BLaER1 treated with 17β-estradiol and CSF1 and Interleukin-3, amounts not matched to agents 10 nM and 100 nM (cell line): ENCODE data around the gene KL.

Source experiments
- H3K27ac ChIP-seq, 11 experiments: shearing (Covaris generic); formaldehyde crosslinking; 2 replicates each; pipeline ENCODE4 v1.8.1; 2022
- H3K27me3 ChIP-seq, 11 experiments: shearing (Covaris generic); formaldehyde crosslinking; 2 replicates each; pipeline ENCODE4 v1.8.1; 2022
- H3K36me3 ChIP-seq, 11 experiments: shearing (Covaris generic); formaldehyde crosslinking; 2 replicates each; pipeline ENCODE4 v1.8.1; 2022
- H3K4me1 ChIP-seq, 10 experiments: shearing (Covaris generic); formaldehyde crosslinking; 2 replicates each; pipeline ENCODE4 v1.8.1; 2022
- H3K4me2 ChIP-seq, 11 experiments: shearing (Covaris generic); formaldehyde crosslinking; 2 replicates each; pipeline ENCODE4 v1.8.1; 2022
- H3K4me3 ChIP-seq, 10 experiments: shearing (Covaris generic); formaldehyde crosslinking; 2 replicates each; pipeline ENCODE4 v1.8.1; 2022
- H3K9ac ChIP-seq, 11 experiments: shearing (Covaris generic); formaldehyde crosslinking; 2 replicates each; pipeline ENCODE4 v1.8.1; 2022
- H3K9me3 ChIP-seq, 11 experiments: shearing (Covaris generic); formaldehyde crosslinking; replicated peaks in 1 of 11; 2 replicates each; pipeline ENCODE4 v1.8.1; 2022
- H4K20me1 ChIP-seq, 11 experiments: shearing (Covaris generic); formaldehyde crosslinking; 2 replicates each; pipeline ENCODE4 v1.8.1; 2022
- Cebpa-rat ChIP-seq, 11 experiments: shearing (Covaris generic); IDR thresholded peaks; 2 replicates each; pipeline ENCODE4 v1.8.1; 2022

KL gene

GRCh38 chr13:33040090-33040489, 23.9 kb downstream of the KL start:
- Histone ChIP-seq H4K20me1 (no peaks in the 10 kb centered on the region), H3K36me3 (no peaks in the 10 kb centered on the region), H3K4me2 (peak overlapping the region in 1 of 11 experiments; percentile 20; a peak in 1 of 22 replicates), H3K27me3 (no peaks in the 10 kb centered on the region), H3K4me3 (no peak overlapping the region), H3K4me1 (peaks cover 0 to 7% (median 0%) of the 10 kb centered on the region in 10 experiments; a peak in 4 of 20 replicates), H3K9ac (no peak overlapping the region), H3K27ac (no peak overlapping the region; a peak in 1 of 22 replicates), H3K9me3 (peaks cover 0 to 7% (median 0%) of the 10 kb centered on the region in 11 experiments; a peak in 2 of 22 replicates)
- TF ChIP-seq Cebpa-rat (IDR thresholded peaks at IDR 0.05), result no peak

- Histone ChIP-seq H3K9me3 (no peaks in the 10 kb centered on the region), H3K36me3 (no peaks in the 10 kb centered on the region), H3K4me3 (no peak overlapping the region), H3K27me3 (no peaks in the 10 kb centered on the region), H3K9ac (no peak overlapping the region), H3K27ac (no peak overlapping the region), H3K4me2 (no peak overlapping the region), H3K4me1 (no peaks in the 10 kb centered on the region), H4K20me1 (no peaks in the 10 kb centered on the region)
- TF ChIP-seq Cebpa-rat (IDR thresholded peaks at IDR 0.05), result no peak
These were observed 29.8 kb downstream of the KL start for GRCh38 chr13:33045851-33046592.

GRCh38 chr13:33050161-33050560, 33.9 kb downstream of the KL start:
- Histone ChIP-seq H4K20me1 (no peaks in the 10 kb centered on the region), H3K9me3 (no peaks in the 10 kb centered on the region), H3K4me3 (no peak overlapping the region), H3K36me3 (no peaks in the 10 kb centered on the region), H3K9ac (no peak overlapping the region), H3K4me1 (no peaks in the 10 kb centered on the region), H3K27ac (no peak overlapping the region), H3K4me2 (no peak overlapping the region), H3K27me3 (no peaks in the 10 kb centered on the region)
- TF ChIP-seq Cebpa-rat (IDR thresholded peaks at IDR 0.05), result no peak

GRCh38 chr13:33051632-33052031, 35.4 kb downstream of the KL start:
- H3K9me3 ChIP-seq, result no peaks in the 10 kb centered on the region
- no peak overlapping the region for H3K4me2 ChIP-seq
- H3K27ac ChIP-seq, result no peak overlapping the region
- no peaks in the 10 kb centered on the region for H4K20me1 ChIP-seq
- H3K36me3 ChIP-seq, result no peaks in the 10 kb centered on the region
- no peak overlapping the region for H3K9ac ChIP-seq
- TF ChIP-seq Cebpa-rat (IDR thresholded peaks at IDR 0.05), result no peak
- H3K4me1 ChIP-seq, result no peaks in the 10 kb centered on the region
- no peaks in the 10 kb centered on the region for H3K27me3 ChIP-seq
- H3K4me3 ChIP-seq, result no peak overlapping the region

GRCh38 chr13:33052506-33053280, 36.5 kb downstream of the KL start:
- Histone ChIP-seq H3K27me3 (no peaks in the 10 kb centered on the region), H3K27ac (no peak overlapping the region), H3K4me1 (peaks cover 0 to under 1% (median 0%) of the 10 kb centered on the region in 10 experiments; a peak in 1 of 20 replicates), H4K20me1 (no peaks in the 10 kb centered on the region), H3K4me2 (no peak overlapping the region), H3K4me3 (no peak overlapping the region), H3K9ac (no peak overlapping the region), H3K9me3 (no peaks in the 10 kb centered on the region), H3K36me3 (no peaks in the 10 kb centered on the region)
- no peak for TF ChIP-seq Cebpa-rat (IDR thresholded peaks at IDR 0.05)

GRCh38 chr13:33053397-33054066, 37.3 kb downstream of the KL start:
- TF ChIP-seq Cebpa-rat (IDR thresholded peaks at IDR 0.05), result no peak
- no peaks in the 10 kb centered on the region for H3K36me3 ChIP-seq
- H3K9me3 ChIP-seq, result no peaks in the 10 kb centered on the region
- no peak overlapping the region for H3K9ac ChIP-seq
- no peaks in the 10 kb centered on the region for H3K27me3 ChIP-seq
- no peak overlapping the region for H3K4me2 ChIP-seq
- H3K4me3 ChIP-seq, result no peak overlapping the region
- peaks cover 0 to 9% (median 0%) of the 10 kb centered on the region in 10 experiments; a peak in 4 of 20 replicates for H3K4me1 ChIP-seq
- no peak overlapping the region for H3K27ac ChIP-seq
- H4K20me1 ChIP-seq, result no peaks in the 10 kb centered on the region

GRCh38 chr13:33057019-33057780, 41.0 kb downstream of the KL start:
- Histone ChIP-seq H3K9me3 (peaks cover 0 to 7% (median 0%) of the 10 kb centered on the region in 11 experiments; a peak in 1 of 22 replicates), H3K36me3 (no peaks in the 10 kb centered on the region), H3K4me2 (no peak overlapping the region), H3K4me3 (no peak overlapping the region), H3K4me1 (peaks cover 0 to 19% (median 0%) of the 10 kb centered on the region in 10 experiments; a peak in 4 of 20 replicates), H3K27me3 (no peaks in the 10 kb centered on the region), H4K20me1 (no peaks in the 10 kb centered on the region), H3K9ac (no peak overlapping the region), H3K27ac (no peak overlapping the region)
- TF ChIP-seq Cebpa-rat (IDR thresholded peaks at IDR 0.05), result no peak

- H3K4me3 ChIP-seq, result no peak overlapping the region
- peaks cover 0 to 19% (median 0%) of the 10 kb centered on the region in 10 experiments; a peak in 4 of 20 replicates for H3K4me1 ChIP-seq
- no peak for TF ChIP-seq Cebpa-rat (IDR thresholded peaks at IDR 0.05)
- no peak overlapping the region for H3K9ac ChIP-seq
- H3K9me3 ChIP-seq, result peaks cover 0 to 7% (median 0%) of the 10 kb centered on the region in 11 experiments; a peak in 1 of 22 replicates
- no peaks in the 10 kb centered on the region for H4K20me1 ChIP-seq
- no peak overlapping the region for H3K27ac ChIP-seq
- no peaks in the 10 kb centered on the region for H3K27me3 ChIP-seq
- no peaks in the 10 kb centered on the region for H3K36me3 ChIP-seq
- peak overlapping the region in 2 of 11 experiments; percentile 11 to 43; a peak in 4 of 22 replicates for H3K4me2 ChIP-seq
These were observed 42.6 kb downstream of the KL start for GRCh38 chr13:33058776-33059327.
